Gastroesophageal sphincter (tissue), 3 donors: ENCODE results near the gene GSX2.

Experiments used
- CTCF ChIP-seq, 4 experiments: fragments of 200-600 bp in 2 of 4; fragments of 450-650 bp in 2 of 4; sonication (generic) in 1 of 4; IDR thresholded peaks; one replicate each; pipeline ENCODE4 v1.5.1; 2017 to 2019; ENCODE audit warnings: antibody characterized with exemption in 4 of 4, mild to moderate bottlenecking in 2 of 4, moderate library complexity in 2 of 4
- EP300 ChIP-seq: sonication (generic); formaldehyde crosslinking; IDR thresholded peaks from one replicate; pipeline ENCODE4 v1.6.1; 2017; ENCODE audit warnings: antibody characterized with exemption, mild to moderate bottlenecking
- POLR2A ChIP-seq, 2 donors: fragments of 450-650 bp; IDR thresholded peaks; one replicate each; pipeline ENCODE4 v1.6.1; 2017; ENCODE audit warnings: antibody characterized with exemption in 2 of 2, mild to moderate bottlenecking in 2 of 2, moderate library complexity in 1 of 2

GRCh38 chr4:54090804-54091623 is 8.9 kb upstream of the GSX2 start:
- TF ChIP-seq CTCF (IDR thresholded peaks at IDR 0.05), result no peak
- TF ChIP-seq EP300, result no peak
- TF ChIP-seq POLR2A (IDR thresholded peaks at IDR 0.05), result no peak
